GM12892 (cell line): ENCODE results near the gene FXYD3.

Experiments used
- POLR2A ChIP-seq: IDR thresholded peaks from 2 replicates; pipeline ENCODE4 v1.6.1; 2011; ENCODE audit warnings: low read depth, low read length, control low read depth
- POLR2AphosphoS5 ChIP-seq: IDR thresholded peaks from 2 replicates; pipeline ENCODE4 v1.6.1; 2011; ENCODE audit warnings: low read depth, low read length, control low read depth
- TAF1 ChIP-seq: IDR thresholded peaks from 2 replicates; pipeline ENCODE4 v1.6.1; 2011; ENCODE audit warnings: low read depth, mild to moderate bottlenecking, control low read depth, low read length, borderline replicate concordance

GRCh38 chr19:35123573-35123972 is 8.0 kb downstream of the FXYD3 start:
- TF ChIP-seq POLR2AphosphoS5, result no peak
- TF ChIP-seq TAF1, result no peak
- TF ChIP-seq POLR2A, result no peak
